Muscle layer of colon (tissue), 2 donors: ENCODE results near the gene ZBTB7B.

Source experiments
- H3K27ac ChIP-seq: one replicate; pipeline ENCODE4 v1.7.0; 2013; ENCODE audit warnings: low read depth, mild to moderate bottlenecking, low read length, moderate library complexity
- H3K27me3 ChIP-seq, 2 donors: one replicate each; pipeline ENCODE4 v1.7.0; 2013; ENCODE audit warnings: low read length in 2 of 2, mild to moderate bottlenecking in 2 of 2; ENCODE audit not compliant: insufficient read depth in 2 of 2, control insufficient read depth in 1 of 2
- H3K36me3 ChIP-seq: one replicate; pipeline ENCODE4 v1.7.0; 2013; ENCODE audit warnings: mild to moderate bottlenecking, low read length; ENCODE audit not compliant: insufficient read depth
- H3K4me1 ChIP-seq: one replicate; pipeline ENCODE4 v1.7.0; 2013; ENCODE audit warnings: mild to moderate bottlenecking, low read length; ENCODE audit not compliant: insufficient read depth
- H3K4me3 ChIP-seq, 2 donors: one replicate each; pipeline ENCODE4 v1.7.0; 2013; ENCODE audit warnings: low read length in 2 of 2, low read depth in 1 of 2, mild to moderate bottlenecking in 1 of 2, moderate library complexity in 1 of 2
- H3K9ac ChIP-seq: one replicate; pipeline ENCODE4 v1.7.0; 2013; ENCODE audit warnings: low read length
- H3K9me3 ChIP-seq: one replicate; pipeline ENCODE4 v1.7.0; 2013; ENCODE audit warnings: mild to moderate bottlenecking, low read length
- donor health status: abdominal sarcoma.
- donor health status: Adenocarcinoma of cecum.

The ZBTB7B gene

DNA sequence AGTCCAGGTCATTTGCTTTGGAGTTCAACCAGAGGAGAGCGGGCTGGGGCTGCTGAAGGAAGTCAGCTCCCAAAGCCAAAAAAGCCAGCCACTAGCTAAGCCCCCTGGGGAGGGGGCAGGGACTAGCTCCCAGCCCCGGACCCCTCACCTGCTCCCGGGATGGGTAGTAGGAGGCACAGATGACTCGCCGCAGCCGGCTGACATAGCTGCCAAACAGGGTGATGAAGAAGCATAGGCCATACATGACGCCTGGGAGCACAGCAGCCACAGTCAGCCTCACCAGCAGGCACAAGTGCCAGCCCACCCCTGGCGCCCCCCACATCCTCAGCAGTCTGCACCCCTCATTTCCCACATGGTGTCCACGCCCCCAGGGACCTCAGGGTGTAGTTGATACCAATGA, 23.6 kb downstream of the ZBTB7B start:
- no peaks in the 10 kb centered on the region for H3K9me3 ChIP-seq
- H3K27me3 ChIP-seq, result no peaks in the 10 kb centered on the region
- H3K9ac ChIP-seq, result no peak overlapping the region
- no peaks in the 10 kb centered on the region for H3K36me3 ChIP-seq
- no peak overlapping the region for H3K27ac ChIP-seq
- H3K4me3 ChIP-seq, result no peak overlapping the region
- H3K4me1 ChIP-seq, result no peaks in the 10 kb centered on the region

DNA sequence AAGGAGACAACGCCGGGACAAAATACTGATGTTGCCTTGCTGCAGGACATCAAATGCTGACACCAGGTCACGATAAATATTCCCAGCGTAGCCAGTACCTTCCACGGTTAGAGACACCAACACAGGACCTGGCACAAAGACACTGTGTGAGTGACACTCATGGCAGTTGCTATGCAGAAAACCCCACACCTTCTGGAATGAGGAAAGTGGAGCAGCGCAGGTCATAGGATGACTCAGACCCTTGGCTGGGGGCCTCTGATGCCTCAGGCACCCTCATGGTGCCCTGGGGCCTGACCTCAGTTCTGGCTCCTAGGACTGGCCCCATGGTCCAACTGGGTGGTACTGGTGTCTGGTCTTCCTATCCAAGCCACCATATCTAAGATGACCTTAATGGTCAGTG, 24.0 kb downstream of the ZBTB7B start:
- Histone ChIP-seq H3K4me3 (no peak overlapping the region), H3K4me1 (no peaks in the 10 kb centered on the region), H3K9me3 (no peaks in the 10 kb centered on the region), H3K9ac (no peak overlapping the region), H3K36me3 (no peaks in the 10 kb centered on the region), H3K27me3 (no peaks in the 10 kb centered on the region), H3K27ac (no peak overlapping the region)

DNA sequence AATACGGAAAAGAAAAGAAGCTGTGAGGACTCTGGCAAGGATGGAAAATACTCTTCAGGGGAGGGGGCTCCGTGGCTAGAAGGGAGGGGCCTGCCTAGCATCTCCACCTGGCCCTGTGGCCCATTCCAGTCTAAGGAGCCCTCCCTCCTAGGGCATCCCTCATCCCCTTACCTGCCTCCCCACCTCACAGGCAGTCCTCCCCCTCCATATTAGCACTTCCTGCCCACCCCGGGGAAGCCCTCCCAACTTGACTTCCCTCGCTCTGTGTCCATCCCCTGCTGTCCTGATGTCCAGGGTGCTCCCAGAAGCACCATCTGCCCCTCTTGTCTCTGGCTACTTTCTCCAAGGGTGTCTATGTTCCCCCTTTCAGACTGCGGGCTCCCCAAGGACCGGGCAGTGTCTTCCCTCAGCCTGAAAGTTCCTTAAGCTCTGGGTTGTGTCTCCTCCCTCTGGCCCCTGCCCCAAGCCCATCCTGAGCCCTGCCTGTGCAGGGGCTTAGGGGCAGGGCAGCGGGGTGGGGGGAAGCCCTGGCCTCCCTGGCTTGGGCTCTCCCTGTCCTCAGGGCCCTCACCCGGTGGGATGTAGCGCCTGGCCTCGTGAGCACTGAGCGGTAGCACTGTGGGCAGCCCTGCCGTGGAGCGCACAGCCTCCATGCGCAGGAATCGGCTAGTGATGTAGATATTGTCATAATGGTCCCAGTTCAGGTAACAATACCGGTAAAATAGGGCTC, 27.1 kb downstream of the ZBTB7B start:
- no peaks in the 10 kb centered on the region for H3K27me3 ChIP-seq
- no peaks in the 10 kb centered on the region for H3K36me3 ChIP-seq
- H3K27ac ChIP-seq, result no peak overlapping the region
- H3K4me3 ChIP-seq, result no peak overlapping the region
- no peak overlapping the region for H3K9ac ChIP-seq
- no peaks in the 10 kb centered on the region for H3K4me1 ChIP-seq
- no peaks in the 10 kb centered on the region for H3K9me3 ChIP-seq

DNA sequence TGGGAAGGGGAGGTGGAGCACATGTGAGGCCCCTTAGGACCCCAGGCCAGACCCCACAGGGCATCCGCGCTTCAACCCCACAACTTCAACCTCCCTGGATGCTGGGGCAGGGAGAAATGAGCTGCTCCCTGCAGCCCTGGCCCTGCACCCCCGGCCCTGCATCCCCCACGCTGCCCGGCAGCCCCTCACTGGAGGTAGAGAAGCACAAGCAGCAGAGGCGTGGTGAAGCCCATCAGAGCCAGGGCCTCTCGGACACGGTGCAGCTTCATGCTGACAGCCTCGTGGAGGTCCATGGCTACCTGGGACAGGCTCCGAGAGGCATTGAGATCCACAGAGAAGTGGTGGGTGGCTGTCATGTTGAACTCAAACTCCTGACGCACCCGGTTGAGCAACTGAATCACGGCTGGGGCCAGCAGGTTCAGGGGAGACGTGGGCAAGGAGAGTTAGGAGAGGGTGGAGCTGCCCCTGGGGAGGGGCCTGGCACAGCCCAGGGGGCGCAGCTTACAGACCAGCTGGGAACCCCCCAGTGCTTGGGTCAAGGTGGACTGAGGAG, 27.7 kb downstream of the ZBTB7B start:
- H3K4me1 ChIP-seq, result no peaks in the 10 kb centered on the region
- no peaks in the 10 kb centered on the region for H3K36me3 ChIP-seq
- H3K9ac ChIP-seq, result no peak overlapping the region
- no peaks in the 10 kb centered on the region for H3K27me3 ChIP-seq
- no peak overlapping the region for H3K4me3 ChIP-seq
- no peaks in the 10 kb centered on the region for H3K9me3 ChIP-seq
- H3K27ac ChIP-seq, result no peak overlapping the region

DNA sequence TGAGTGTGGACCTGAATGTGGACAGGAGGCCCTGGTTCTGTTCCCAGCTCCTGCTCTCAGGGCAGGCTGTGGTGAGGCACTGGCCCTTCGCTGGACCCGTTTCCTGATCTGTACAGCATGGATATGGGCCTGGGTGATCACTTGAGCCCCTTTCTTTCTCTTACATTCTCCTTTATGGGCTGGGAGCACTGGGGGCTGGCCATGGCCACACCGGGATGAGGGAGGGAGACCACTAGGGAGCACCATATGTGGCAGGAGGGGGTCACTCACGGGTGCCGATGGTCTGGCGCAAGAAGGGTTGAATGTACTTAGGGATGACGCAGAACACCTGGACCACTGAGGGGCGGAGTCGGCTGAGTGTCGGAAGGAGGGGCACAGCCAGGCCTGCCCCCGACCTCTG, 28.3 kb downstream of the ZBTB7B start:
- Histone ChIP-seq H3K36me3 (no peaks in the 10 kb centered on the region), H3K4me3 (no peak overlapping the region), H3K9ac (no peak overlapping the region), H3K27me3 (no peaks in the 10 kb centered on the region), H3K4me1 (no peaks in the 10 kb centered on the region), H3K27ac (no peak overlapping the region), H3K9me3 (no peaks in the 10 kb centered on the region)

- H3K27ac ChIP-seq, result no peak overlapping the region
- no peaks in the 10 kb centered on the region for H3K36me3 ChIP-seq
- no peaks in the 10 kb centered on the region for H3K4me1 ChIP-seq
- H3K4me3 ChIP-seq, result no peak overlapping the region
- no peak overlapping the region for H3K9ac ChIP-seq
- no peaks in the 10 kb centered on the region for H3K9me3 ChIP-seq
- H3K27me3 ChIP-seq, result no peaks in the 10 kb centered on the region
Measured at GRCh38 chr1:155032886-155033285, 30.3 kb downstream of the ZBTB7B start.

GRCh38 chr1:155033524-155033923, 30.9 kb downstream of the ZBTB7B start, which contains the start of the genes DCST1 and DCST2:
TSS of gene DCST1 (plus strand) at chr1:155033824. CDS start at chr1:155034037, 213 bp downstream.
TSS of gene DCST2 (minus strand) at chr1:155033781. CDS start at chr1:155033701, 80 bp downstream.
- H3K9ac ChIP-seq, result no peak within 1 kb of the TSS
- H3K4me3 ChIP-seq, result no peak within 1 kb of the TSS
- H3K4me1 ChIP-seq, result no peaks in the 10 kb centered on the region
- no peaks in the 10 kb centered on the region for H3K9me3 ChIP-seq
- H3K36me3 ChIP-seq, result no peaks in the 10 kb centered on the region
- H3K27me3 ChIP-seq, result no peaks in the 10 kb centered on the region
- H3K27ac ChIP-seq, result no peak within 1 kb of the TSS

DNA sequence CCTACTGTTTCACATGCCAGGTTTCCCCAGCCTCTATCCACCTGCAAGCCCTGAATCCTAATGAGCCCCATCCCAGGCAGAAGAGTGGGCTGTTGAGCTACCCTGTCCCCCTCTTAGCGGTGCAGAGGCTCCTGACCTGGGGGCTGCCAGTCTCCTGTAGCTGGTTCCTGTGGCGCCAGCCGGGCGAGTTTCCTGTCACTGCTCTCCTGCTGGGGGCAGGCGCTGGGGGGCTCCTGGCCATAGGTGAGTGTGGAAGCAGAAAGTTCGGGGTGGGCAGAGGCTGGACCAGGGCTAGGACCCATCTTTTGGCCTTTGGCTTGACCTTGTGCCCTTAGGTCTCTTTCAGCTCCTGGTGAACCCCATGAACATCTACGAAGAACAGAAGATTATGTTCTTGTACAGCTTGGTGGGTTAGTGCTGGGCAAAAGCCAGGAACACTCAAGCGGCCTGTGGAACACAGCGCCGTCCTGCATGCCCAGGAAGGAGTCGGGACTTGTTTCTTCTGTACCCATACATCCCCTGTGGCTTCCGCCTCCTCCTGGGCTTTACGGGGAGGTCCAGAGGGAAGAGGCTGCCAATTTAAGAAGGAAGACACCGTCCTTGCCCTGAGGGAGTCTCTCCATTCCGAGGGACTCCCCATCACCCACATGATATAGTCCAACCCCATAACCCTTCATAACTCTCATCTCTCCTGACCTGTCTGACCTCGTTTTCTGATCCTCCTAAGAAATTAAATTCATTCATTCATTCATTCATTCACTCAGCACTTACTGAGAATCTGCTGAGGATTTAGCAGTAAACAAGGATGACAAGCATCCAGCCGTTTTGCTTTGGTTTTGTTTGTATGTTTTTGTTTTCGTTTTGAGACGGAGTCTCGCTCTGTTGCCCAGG, 32.0 kb downstream of the ZBTB7B start:
- Histone ChIP-seq H3K36me3 (no peaks in the 10 kb centered on the region), H3K9me3 (no peaks in the 10 kb centered on the region), H3K9ac (no peak overlapping the region), H3K4me1 (no peaks in the 10 kb centered on the region), H3K27ac (no peak overlapping the region), H3K27me3 (no peaks in the 10 kb centered on the region), H3K4me3 (no peak overlapping the region)

DNA sequence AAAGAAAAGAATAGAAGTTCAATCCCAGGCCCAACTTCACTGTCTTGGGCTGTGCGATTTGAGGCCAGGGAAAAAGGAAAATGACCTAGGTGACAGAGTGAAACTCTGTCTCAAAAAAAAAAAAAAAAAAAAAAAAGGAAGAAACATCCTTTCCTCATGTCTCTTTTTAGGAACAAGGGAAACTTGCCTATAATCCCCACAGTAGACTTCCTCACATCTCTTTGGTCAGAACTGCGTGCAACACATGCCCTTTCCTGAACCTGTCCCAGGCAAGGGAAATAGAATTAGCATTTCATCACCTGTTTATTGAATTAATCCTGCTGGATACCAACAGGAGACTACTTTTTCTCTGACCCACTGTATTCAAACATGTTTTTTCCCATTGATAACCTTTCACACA, 33.3 kb downstream of the ZBTB7B start:
- Histone ChIP-seq H3K9me3 (no peaks in the 10 kb centered on the region), H3K27me3 (no peaks in the 10 kb centered on the region), H3K9ac (no peak overlapping the region), H3K4me3 (no peak overlapping the region), H3K27ac (no peak overlapping the region), H3K36me3 (no peaks in the 10 kb centered on the region), H3K4me1 (no peaks in the 10 kb centered on the region)

DNA sequence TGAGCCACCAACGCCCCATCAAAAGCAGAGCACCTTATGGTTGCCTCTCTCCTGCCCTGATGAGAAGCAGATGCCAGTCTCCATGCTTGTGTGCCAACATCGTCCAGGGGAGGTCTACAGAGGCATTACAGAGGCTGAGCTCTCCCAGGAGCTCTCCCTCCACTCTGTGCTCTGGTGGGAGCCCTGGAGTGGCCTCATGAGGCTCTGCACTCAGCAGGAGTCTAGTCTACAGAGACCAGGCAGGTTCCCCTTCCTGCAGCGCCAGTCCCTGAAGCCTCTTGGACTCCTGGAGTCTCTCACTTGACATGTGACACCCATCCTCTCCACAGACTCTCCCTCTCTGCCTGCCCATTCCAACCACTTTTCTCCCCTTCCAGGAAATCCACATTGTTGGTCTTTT, 34.4 kb downstream of the ZBTB7B start:
- H3K9me3 ChIP-seq, result no peaks in the 10 kb centered on the region
- no peak overlapping the region for H3K4me3 ChIP-seq
- H3K36me3 ChIP-seq, result no peaks in the 10 kb centered on the region
- no peaks in the 10 kb centered on the region for H3K27me3 ChIP-seq
- no peak overlapping the region for H3K9ac ChIP-seq
- no peaks in the 10 kb centered on the region for H3K4me1 ChIP-seq
- H3K27ac ChIP-seq, result no peak overlapping the region

GRCh38 chr1:155037851-155038441, 35.3 kb downstream of the ZBTB7B start:
- no peak overlapping the region for H3K9ac ChIP-seq

More at GRCh38 chr1:155037851-155038441, 35.3 kb downstream of the ZBTB7B start:
- Histone ChIP-seq H3K27me3 (no peaks in the 10 kb centered on the region), H3K27ac (no peak overlapping the region), H3K4me1 (no peaks in the 10 kb centered on the region), H3K9me3 (no peaks in the 10 kb centered on the region), H3K36me3 (no peaks in the 10 kb centered on the region), H3K4me3 (no peak overlapping the region)
